ENCODE data around the gene PFN4. TPM values are rescaled to one million over a fixed set of nuclear protein-coding genes. Genes with fewer than 3 reads are reported as not detected.

Gene PFN4
- total RNA-seq, 1 donor: 0.45 TPM

DNA sequence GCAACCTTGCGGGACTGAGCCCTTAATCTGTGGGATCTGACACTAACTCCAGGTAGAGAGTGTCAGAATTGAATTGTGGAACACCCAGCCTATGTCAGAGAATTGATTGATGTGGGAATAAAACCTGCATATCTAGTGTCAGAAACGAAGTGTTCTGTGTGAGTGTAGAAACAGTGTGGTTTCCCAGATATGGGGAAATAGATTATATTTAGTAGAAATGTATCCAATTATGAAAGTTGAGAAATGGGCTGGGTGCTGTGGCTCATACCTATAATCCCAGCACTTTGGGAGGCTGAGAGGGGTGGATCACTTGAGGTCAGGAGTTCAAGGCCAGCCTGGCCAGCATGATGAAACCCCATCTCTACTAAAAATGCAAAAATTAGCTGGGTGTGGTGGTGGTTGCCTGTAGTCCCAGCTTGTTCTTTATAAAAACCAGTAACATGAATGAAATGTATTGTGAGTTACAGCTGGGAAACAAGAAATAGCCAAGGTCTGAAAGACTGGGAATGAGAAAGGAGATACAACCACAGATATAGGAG lies 34.2 kb downstream of the PFN4 start:
- TF ChIP-seq CTCF (IDR thresholded peaks at IDR 0.05; ENCODE audit: insufficient read depth, low read length): no peak
- no peak overlapping the region for H3K4me3 ChIP-seq (ENCODE audit: low read depth, low read length)
- no peak for DNase-seq (ENCODE audit: low read depth)

- H3K4me3 ChIP-seq (ENCODE audit: low read depth, low read length): no peak overlapping the region
- DNase-seq (ENCODE audit: low read depth): no peak
- TF ChIP-seq CTCF (IDR thresholded peaks at IDR 0.05; ENCODE audit: insufficient read depth, low read length): no peak
Observed at GRCh38 chr2:24087032-24087431, 36.1 kb downstream of the PFN4 start.

- no peak overlapping the region for H3K4me3 ChIP-seq (ENCODE audit: low read depth, low read length)
- TF ChIP-seq CTCF (IDR thresholded peaks at IDR 0.05; ENCODE audit: insufficient read depth, low read length): no peak
- no peak for DNase-seq (ENCODE audit: low read depth)
Observed at GRCh38 chr2:24086241-24086640, 36.9 kb downstream of the PFN4 start.

DNA sequence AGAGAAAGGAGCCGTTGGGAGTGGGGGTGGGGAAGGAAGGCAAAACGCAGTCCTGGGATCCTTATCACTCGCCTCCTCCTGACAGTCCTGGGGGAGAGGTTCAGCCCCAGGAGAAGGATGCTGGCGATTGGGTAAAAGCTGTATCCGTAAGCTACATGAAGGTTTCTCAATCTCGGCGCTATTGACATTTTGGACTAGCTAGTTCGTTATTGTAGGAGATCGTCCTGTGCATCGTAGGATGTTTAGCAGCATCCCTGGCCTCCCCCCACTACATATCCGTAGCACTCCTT lies 38.0 kb downstream of the PFN4 start:
- no peak for DNase-seq (ENCODE audit: low read depth)
- TF ChIP-seq CTCF (IDR thresholded peaks at IDR 0.05; ENCODE audit: insufficient read depth, low read length): no peak
- H3K4me3 ChIP-seq (ENCODE audit: low read depth, low read length): peak overlapping the region; percentile 82

DNA sequence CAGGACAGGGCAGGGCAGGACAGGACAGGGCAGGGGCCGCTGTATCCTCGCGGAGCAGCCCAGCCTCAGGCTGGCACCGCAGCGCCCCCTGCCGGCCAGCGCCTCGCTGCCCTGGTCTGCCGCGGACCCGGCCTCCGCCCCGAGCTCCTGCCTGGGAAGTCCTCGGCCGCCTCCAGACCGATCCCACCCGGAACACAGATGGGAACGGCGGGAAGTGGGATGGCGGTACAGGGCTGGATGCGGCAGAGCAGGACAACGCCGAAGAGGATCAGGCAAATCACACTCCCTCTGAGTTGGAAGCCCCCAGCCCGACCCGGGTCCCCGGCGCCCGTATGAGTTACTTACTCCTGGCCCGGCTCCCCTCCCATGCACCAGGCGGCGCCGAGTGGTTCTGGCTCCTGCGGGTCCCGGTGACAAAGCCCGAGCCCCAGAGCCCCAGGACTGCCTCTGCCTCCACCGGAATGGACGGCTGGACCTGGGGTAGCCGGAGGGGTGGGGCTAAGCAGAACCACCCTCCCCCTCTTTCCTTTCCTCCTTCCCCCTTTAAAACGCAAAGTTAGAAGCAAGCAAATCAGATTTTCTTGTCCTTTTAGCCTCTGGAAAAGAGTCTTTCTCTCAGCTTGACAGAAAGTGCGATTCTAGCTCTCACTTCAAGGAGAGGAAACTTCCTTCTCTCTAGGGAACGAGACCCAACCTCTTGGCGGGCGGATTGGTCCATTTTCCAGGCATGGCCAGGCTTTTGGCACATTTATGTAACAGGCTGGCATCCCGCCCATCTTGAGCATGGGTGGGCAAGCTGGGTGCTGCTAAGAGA lies 38.5 kb downstream of the PFN4 start, which contains the start of gene TP53I3:
TP53I3 (minus strand) TSS at position 449 of the 814 bp plus-strand sequence. CDS start 508 bp downstream, outside the sequence.
- TF ChIP-seq CTCF (IDR thresholded peaks at IDR 0.05; ENCODE audit: insufficient read depth, low read length): peak; percentile 70
- DNase-seq (ENCODE audit: low read depth): peak; percentile 87
- H3K4me3 ChIP-seq (ENCODE audit: low read depth, low read length): peak within 1 kb of the TSS; percentile 82

- peak; percentile 2 for TF ChIP-seq CTCF (IDR thresholded peaks at IDR 0.05; ENCODE audit: insufficient read depth, low read length)
- peak overlapping the region; percentile 82 for H3K4me3 ChIP-seq (ENCODE audit: low read depth, low read length)
Observed at GRCh38 chr2:24083567-24084385, 39.4 kb downstream of the PFN4 start.

More at GRCh38 chr2:24083567-24084385, 39.4 kb downstream of the PFN4 start:
- DNase-seq (ENCODE audit: low read depth): peak; percentile 89
